ENCODE data around the gene ASPHD2.

- TF ChIP-seq MAX (IDR thresholded peaks at IDR 0.05; ENCODE audit: low read depth) (no peak), CTCF (IDR thresholded peaks at IDR 0.05) (no peak), GATA2 (CRISPR knock-in tag; IDR thresholded peaks at IDR 0.05) (no peak), EP300 (IDR thresholded peaks at IDR 0.05; ENCODE audit: borderline replicate concordance in 1 of 2, low read depth in 1 of 2, low read length in 1 of 2) (no peak), MXI1 (IDR thresholded peaks at IDR 0.05; ENCODE audit: low read depth, low read length) (no peak), REST (IDR thresholded peaks at IDR 0.05; ENCODE audit: low read depth, low read length) (no peak), EZH2phosphoT487 (IDR thresholded peaks at IDR 0.05; ENCODE audit: borderline replicate concordance, low read depth) (no peak), TAF1 (IDR thresholded peaks at IDR 0.05; ENCODE audit: borderline replicate concordance, low read depth, low read length) (no peak), NFIC (IDR thresholded peaks at IDR 0.05; ENCODE audit: borderline replicate concordance) (no peak)
These were observed 7.9 kb downstream of the ASPHD2 start for GRCh38 chr22:26436903-26437515.

All from SK-N-SH (cell line).